GM12874 (cell line): ENCODE data around the gene GIPC3.

Source experiments
- TF ChIP-seq, protein P1 (sequence below): IDR thresholded peaks from 2 replicates; pipeline ENCODE4 v1.5.1; 2011; ENCODE audit warnings: low read depth, mild to moderate bottlenecking, control low read depth, low read length, moderate library complexity; ENCODE audit not compliant: insufficient read depth

The GIPC3 gene

DNA sequence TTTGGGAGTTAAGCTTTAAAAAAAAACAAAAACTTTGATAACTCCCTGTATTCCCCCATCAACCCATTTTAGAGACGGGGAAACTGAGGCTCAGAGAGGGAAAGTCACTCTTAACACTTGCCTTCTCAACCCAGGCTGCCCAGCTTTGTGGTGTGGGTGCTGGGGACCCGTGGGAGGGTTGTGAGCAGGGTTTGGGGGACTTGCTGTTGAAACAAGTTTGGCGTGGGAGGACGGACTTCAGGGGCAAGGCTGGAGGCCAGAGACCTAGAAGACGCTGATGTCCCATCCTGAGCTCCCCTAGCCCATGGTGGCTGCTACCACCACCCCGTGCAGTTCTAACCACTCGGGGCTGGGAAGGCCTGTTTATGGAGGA lies 42.1 kb downstream of the GIPC3 start:
- TF ChIP-seq, protein P1, sequence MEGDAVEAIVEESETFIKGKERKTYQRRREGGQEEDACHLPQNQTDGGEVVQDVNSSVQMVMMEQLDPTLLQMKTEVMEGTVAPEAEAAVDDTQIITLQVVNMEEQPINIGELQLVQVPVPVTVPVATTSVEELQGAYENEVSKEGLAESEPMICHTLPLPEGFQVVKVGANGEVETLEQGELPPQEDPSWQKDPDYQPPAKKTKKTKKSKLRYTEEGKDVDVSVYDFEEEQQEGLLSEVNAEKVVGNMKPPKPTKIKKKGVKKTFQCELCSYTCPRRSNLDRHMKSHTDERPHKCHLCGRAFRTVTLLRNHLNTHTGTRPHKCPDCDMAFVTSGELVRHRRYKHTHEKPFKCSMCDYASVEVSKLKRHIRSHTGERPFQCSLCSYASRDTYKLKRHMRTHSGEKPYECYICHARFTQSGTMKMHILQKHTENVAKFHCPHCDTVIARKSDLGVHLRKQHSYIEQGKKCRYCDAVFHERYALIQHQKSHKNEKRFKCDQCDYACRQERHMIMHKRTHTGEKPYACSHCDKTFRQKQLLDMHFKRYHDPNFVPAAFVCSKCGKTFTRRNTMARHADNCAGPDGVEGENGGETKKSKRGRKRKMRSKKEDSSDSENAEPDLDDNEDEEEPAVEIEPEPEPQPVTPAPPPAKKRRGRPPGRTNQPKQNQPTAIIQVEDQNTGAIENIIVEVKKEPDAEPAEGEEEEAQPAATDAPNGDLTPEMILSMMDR, result no peak

DNA sequence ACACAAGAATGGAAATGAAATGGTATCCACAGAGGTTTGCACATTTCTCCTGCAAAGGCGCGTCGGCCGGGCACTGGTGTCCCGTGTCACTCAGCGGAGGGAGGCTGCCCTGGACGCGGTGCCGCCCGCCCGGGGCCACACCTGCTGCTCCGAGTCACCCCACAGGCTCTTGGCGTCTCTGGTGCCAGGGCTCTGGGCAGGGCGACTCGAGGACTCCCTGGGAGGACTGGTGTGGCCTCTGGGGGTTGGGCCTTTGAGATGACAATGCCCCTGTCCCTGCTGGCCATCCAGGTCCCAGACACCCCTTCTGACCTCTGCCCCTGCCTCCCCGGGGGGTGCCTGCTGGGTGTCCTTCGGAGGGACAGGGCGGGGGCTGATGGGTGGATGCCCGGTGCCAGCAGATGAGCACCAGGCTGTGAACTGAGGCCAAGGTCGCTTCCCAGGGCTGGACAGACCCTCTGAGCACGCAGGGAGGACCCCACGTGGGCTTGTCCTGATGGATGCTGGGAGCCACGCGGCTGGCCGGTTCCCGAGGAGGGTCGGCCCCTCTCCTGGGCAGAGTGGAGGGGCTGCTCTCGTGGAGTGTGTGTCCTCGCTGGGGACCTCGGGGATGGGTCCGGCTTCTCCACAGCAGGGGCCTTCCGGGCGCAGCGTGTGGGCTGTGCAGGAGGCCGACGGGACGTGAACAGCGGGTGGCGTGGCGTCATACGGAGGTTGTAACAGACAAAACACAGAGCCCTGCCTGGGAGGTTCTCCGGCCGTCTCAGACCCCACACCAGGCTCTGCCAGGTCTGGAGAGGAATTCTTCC lies 46.0 kb downstream of the GIPC3 start:
- TF ChIP-seq, protein P1, result no peak

DNA sequence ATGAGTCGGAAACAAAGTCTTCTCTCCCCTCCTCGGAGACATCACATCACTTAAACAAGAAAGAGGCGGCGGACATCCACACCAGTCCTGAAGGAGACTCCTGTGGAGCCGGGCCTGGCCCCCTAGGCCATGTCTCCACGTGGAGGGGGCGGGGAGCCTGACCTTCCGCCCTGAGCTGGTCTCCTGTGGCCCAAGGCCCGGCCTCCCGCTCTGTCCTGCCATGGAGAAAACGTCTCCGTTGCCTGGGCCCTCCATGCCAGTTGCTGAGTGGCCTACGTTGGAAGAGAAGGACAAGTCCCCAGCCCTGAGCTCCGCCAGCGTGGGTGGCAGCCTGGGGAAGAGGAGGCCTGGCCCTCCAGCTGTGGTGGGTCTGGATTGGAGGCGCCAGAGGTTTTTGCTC lies 46.8 kb downstream of the GIPC3 start:
- TF ChIP-seq, protein P1, result no peak

DNA sequence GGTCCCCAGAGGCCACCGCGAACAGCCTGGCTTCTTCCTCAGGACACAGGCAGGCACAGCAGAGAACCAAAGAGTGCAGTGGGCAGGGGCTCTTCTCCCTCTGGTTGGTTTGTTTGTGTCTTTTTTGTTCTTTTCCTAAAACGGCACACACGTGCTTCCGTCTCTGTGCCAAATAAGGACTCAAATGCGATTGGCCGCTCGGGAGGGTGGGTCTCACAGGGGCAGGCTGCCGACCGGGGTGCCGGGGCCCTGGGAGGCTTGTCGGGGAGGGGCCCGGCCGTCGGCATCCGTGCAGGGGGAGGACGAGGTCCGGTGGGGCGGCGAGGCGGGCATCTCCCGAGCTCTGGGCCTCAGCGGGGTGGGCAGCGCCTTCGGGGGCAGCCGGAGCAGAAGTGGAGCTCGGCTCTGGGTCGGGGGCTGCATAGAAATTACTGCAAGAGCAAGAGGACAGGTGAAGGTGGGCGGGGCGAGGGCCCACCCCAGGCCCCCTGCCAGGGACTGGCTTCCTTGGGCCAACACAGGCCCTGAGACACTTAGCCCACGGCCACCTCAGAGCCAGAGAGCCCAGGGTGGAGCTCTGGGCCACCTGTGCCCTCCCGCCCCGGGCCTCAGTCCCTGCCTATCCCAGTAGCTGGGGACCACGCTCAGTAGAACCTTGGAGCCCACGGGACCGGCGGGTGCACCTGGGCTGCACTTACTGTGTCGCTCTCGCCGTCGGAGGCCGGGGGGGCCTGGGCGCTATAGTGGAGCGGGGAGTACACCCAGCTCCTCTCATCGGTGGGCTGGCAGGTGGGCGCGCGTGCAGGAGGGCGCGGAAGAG lies 47.7 kb downstream of the GIPC3 start:
- TF ChIP-seq, protein P1, result no peak

GRCh38 chr19:3633559-3633988 lies 48.3 kb downstream of the GIPC3 start:
- TF ChIP-seq, protein P1, result no peak

GRCh38 chr19:3634496-3635045 lies 49.3 kb downstream of the GIPC3 start:
- TF ChIP-seq, protein P1, result no peak

DNA sequence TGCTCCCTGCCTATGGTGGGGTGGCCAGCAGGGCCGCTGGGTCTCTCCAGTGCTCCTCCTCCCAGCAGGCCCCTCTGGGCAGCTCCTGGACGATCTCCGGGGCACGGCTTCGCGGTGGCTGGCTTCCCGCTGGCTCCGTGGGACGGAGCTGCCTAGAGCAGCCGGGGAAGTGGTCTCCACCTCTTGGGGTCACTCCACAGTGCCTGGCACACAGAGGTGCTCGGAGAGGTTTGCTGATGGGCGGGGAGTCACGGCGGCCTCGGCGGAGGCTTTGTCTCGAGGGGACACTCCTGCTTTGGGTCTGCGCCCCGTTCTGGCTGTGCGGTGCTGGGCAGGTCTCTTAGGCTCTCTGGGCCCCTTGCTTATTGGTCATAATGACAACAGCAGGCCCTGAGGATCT lies 51.2 kb downstream of the GIPC3 start:
- TF ChIP-seq, protein P1, result no peak
